ENCODE results near the gene BICC1.

BICC1 gene

DNA sequence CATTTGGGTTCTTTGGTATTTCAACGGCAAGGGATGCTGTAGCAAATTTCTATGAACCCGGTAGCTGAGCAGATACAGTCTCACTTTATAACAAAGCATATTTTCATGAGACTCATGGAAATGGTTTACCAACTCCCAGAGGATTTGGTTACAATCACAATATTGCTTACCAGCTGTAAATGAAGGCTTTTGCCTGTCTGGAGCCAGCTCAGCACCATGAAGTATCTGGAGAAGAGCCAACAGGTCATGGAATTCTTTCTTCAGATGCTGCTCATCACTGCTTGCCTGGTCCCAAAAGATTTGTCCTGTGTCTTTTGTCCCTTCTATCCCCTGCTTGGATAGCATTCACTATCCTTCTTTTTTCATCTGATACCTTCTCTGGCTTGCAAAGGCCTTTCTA, 346.9 kb downstream of the BICC1 start:
- DNase-seq (ENCODE audit: low read depth): peak; percentile 9

DNA sequence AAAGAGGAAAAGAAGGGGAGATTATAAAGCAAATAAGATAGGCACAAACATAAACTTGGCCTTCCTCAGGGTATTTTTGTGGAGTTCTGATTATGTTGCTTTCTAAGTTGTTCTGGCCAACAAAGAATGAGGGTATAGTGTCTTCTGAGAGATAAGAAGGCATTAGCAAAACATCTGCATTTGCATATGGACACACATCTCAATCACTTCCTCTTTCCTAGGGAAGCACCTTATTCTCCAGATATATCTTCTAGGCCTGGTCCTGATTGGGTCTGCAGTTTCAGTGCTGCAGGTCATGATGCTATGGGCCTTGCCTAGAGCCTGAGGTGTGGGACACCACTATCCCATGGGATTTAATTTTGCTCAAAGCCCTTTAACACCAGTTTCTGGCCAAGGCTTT, 355.0 kb downstream of the BICC1 start:
- no peak for DNase-seq (ENCODE audit: low read depth)

DNA sequence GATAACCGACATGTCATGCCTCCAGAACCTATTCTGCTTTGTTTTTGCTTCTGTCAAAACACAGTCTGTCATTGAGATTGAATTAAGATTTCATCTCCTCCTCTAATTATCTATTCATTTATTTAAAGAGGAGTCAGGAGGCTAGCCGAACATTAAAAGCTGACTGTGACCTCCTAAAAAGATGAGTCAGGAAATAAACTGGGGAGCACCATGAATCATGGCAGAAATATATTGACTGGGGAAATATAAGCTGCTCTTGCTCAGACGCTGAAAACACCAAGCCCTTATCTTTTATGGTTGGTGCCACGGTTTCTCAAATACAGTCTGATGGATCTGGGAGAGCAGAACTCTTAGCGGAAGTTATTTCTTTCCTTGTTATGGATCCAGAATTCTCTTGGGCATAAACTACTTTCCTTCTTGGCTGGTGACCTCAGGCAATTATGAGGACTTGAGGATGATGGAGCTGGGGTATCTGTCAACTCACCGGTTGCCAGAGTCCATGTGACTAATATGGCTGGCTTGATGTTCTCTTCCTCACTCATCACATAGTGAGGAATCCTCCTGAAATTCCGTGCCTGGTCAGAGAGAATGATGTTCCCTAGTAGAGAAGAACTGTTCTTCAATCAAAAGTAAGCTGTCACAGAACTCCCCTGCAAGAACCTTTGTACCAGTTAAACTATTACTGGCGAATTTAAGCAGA, 356.2 kb downstream of the BICC1 start:
- peak; percentile 56 for DNase-seq (ENCODE audit: low read depth)

DNA sequence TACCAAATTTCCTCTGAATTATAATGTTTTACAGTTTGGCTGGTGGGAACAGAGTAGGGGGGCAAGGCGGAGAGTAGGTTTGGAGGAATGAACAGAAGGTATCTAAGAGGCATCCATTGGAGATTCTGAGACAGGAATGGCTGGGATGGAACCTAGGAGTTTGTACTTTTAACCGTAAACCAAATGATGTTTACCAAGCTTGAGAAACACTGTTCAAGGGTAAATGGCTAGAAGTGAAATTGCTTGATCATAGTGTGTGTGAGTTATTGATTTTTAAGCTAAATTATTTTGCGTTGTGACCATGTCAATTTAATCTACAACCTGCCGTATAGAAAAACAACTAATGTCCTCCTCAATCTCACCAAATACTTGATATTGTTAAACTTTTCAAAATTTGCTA, 357.4 kb downstream of the BICC1 start:
- no peak for DNase-seq (ENCODE audit: low read depth)

- no peak for DNase-seq (ENCODE audit: low read depth)
Observed at GRCh38 chr10:58873161-58873560, 360.5 kb downstream of the BICC1 start.
